WTC11 (cell line): ENCODE results near the gene HTR1E.

ENCODE experiments used
- CTCF ChIP-seq: fragments of 200-600 bp; IDR thresholded peaks from 2 replicates; pipeline ENCODE4 v1.8.0; 2022; ENCODE audit warnings: antibody characterized with exemption
- JUN ChIP-seq: sonication (generic); formaldehyde crosslinking; IDR thresholded peaks from 2 replicates; pipeline ENCODE4 v1.8.0; 2023; ENCODE audit warnings: mild to moderate bottlenecking, missing genetic modification reagents
- USF1 ChIP-seq: sonication (generic); formaldehyde crosslinking; IDR thresholded peaks from 2 replicates; pipeline ENCODE4 v1.8.0; 2022; ENCODE audit warnings: mild to moderate bottlenecking, missing genetic modification reagents

GRCh38 chr6:86936834-86937218 lies 502 bp upstream of the HTR1E start:
- TF ChIP-seq CTCF (no peak), JUN (CRISPR knock-in tag) (no peak), USF1 (CRISPR knock-in tag) (no peak)
